GM23338 (cell line): ENCODE data around the gene TERT. TPM values are rescaled to one million over a fixed set of nuclear protein-coding genes. Genes with fewer than 3 reads are reported as not detected.

ENCODE experiments used
- ATAC-seq: fragments of 200-7000 bp; cut with Tn5 transposase; 3 replicates; pipeline ENCODE4 v1.9.1; 2020
- DNase-seq: peaks from one replicate; pipeline ENCODE4 v3.0.0-alpha.2; 2015; ENCODE audit warnings: low spot score
- H2AFZ ChIP-seq: fragments of 200-600 bp; sonication (generic); 2 replicates; pipeline ENCODE4 v1.8.0; 2016; ENCODE audit warnings: antibody characterized with exemption, mild to moderate bottlenecking, moderate library complexity
- H3F3A ChIP-seq: fragments of 200-600 bp; sonication (generic); replicated peaks from 2 replicates; pipeline ENCODE4 v1.8.0; 2017; ENCODE audit warnings: antibody characterized with exemption, mixed run types, low read depth
- H3K27ac ChIP-seq: fragments of 200-600 bp; sonication (generic); 2 replicates; pipeline ENCODE4 v1.6.1; 2016; ENCODE audit warnings: low read depth
- H3K27me3 ChIP-seq: fragments of 200-600 bp; sonication (generic); 2 replicates; pipeline ENCODE4 v1.8.0; 2016; ENCODE audit warnings: mild to moderate bottlenecking, mixed run types, moderate library complexity; ENCODE audit not compliant: insufficient read depth
- H3K36me3 ChIP-seq: fragments of 200-600 bp; sonication (generic); 2 replicates; pipeline ENCODE4 v1.8.0; 2016; ENCODE audit warnings: mild to moderate bottlenecking; ENCODE audit not compliant: insufficient read depth
- H3K4me1 ChIP-seq: fragments of 200-600 bp; sonication (generic); 2 replicates; pipeline ENCODE4 v1.8.0; 2016; ENCODE audit warnings: mild to moderate bottlenecking, moderate library complexity; ENCODE audit not compliant: insufficient read depth
- H3K4me2 ChIP-seq: fragments of 200-600 bp; sonication (generic); 2 replicates; pipeline ENCODE4 v1.7.1; 2017; ENCODE audit warnings: mixed run types
- H3K4me3 ChIP-seq: fragments of 200-600 bp; sonication (generic); 2 replicates; pipeline ENCODE4 v1.6.1; 2016; ENCODE audit warnings: mixed run types
- H3K79me2 ChIP-seq: fragments of 200-600 bp; sonication (generic); replicated peaks from 2 replicates; pipeline ENCODE4 v1.8.0; 2017; ENCODE audit warnings: mild to moderate bottlenecking; ENCODE audit not compliant: insufficient read depth
- H3K9me2 ChIP-seq: fragments of 200-600 bp; sonication (generic); 2 replicates; pipeline ENCODE4 v1.8.0; 2017; ENCODE audit not compliant: insufficient read depth
- H4K20me1 ChIP-seq: fragments of 200-600 bp; sonication (generic); replicated peaks from 2 replicates; pipeline ENCODE4 v1.8.0; 2017; ENCODE audit warnings: mild to moderate bottlenecking; ENCODE audit not compliant: insufficient read depth
- H3K27ac Mint-ChIP-seq: 2 replicates; pipeline ENCODE4 v1.8.0; 2020; ENCODE audit warnings: inconsistent platforms, mild to moderate bottlenecking, moderate library complexity, mixed read lengths
- H3K27me3 Mint-ChIP-seq: 3 replicates; pipeline ENCODE4 v1.8.0; 2022; ENCODE audit warnings: low read depth, mild to moderate bottlenecking, moderate library complexity, mixed read lengths, inconsistent platforms; ENCODE audit not compliant: insufficient read depth, poor library complexity
- H3K36me3 Mint-ChIP-seq: 3 replicates; pipeline ENCODE4 v1.8.0; 2021; ENCODE audit warnings: low read depth, mild to moderate bottlenecking, inconsistent platforms, moderate library complexity, mixed read lengths
- H3K4me1 Mint-ChIP-seq: 3 replicates; pipeline ENCODE4 v1.8.0; 2020; ENCODE audit warnings: mild to moderate bottlenecking, inconsistent platforms, mixed read lengths
- H3K4me3 Mint-ChIP-seq: 3 replicates; pipeline ENCODE4 v1.8.0; 2021; ENCODE audit warnings: moderate library complexity, mild to moderate bottlenecking, inconsistent platforms, mixed read lengths
- H3K9me3 Mint-ChIP-seq: 3 replicates; pipeline ENCODE4 v1.8.0; 2020; ENCODE audit warnings: moderate library complexity, mild to moderate bottlenecking, inconsistent platforms, mixed read lengths
- CREB1 ChIP-seq: fragments of 250-450 bp; sonication (Bioruptor Pico); IDR thresholded peaks from 2 replicates; pipeline ENCODE4 v1.5.0; 2020; ENCODE audit warnings: low read depth, mild to moderate bottlenecking, moderate library complexity
- CTCF ChIP-seq, 2 experiments: fragments of 200-600 bp in 1 of 2; sonication (generic) in 1 of 2; conservative IDR thresholded peaks; 2 replicates each; pipeline versions ENCODE4 v1.5.1 to v1.6.1; 2016 to 2017; ENCODE audit warnings: antibody characterized with exemption in 2 of 2, low read depth in 2 of 2, mild to moderate bottlenecking in 2 of 2, moderate library complexity in 1 of 2
- EZH2 ChIP-seq: fragments of 200-600 bp; sonication (generic); IDR thresholded peaks from one replicate; pipeline ENCODE4 v1.8.0; 2017; ENCODE audit warnings: antibody characterized with exemption, mild to moderate bottlenecking, low read depth; ENCODE audit not compliant: unreplicated experiment
- JUNB ChIP-seq: IDR thresholded peaks from one replicate; pipeline ENCODE4 v1.6.1; 2016; ENCODE audit warnings: antibody characterized with exemption; ENCODE audit not compliant: unreplicated experiment
- POLR2AphosphoS5 ChIP-seq: IDR thresholded peaks from 2 replicates; pipeline ENCODE4 v1.6.1; 2016; ENCODE audit warnings: antibody characterized with exemption, low read depth
- STAT1 ChIP-seq: IDR thresholded peaks from one replicate; pipeline ENCODE4 v1.6.1; 2016; ENCODE audit warnings: antibody characterized with exemption; ENCODE audit not compliant: unreplicated experiment
- ZNF114 ChIP-seq: fragments of 250-450 bp; sonication (Bioruptor Pico); IDR thresholded peaks from 2 replicates; pipeline ENCODE4 v1.5.0; 2020; ENCODE audit warnings: mild to moderate bottlenecking, moderate library complexity
- ZNF331 ChIP-seq: fragments of 250-450 bp; sonication (Bioruptor Pico); IDR thresholded peaks from 2 replicates; pipeline ENCODE4 v1.5.0; 2020; ENCODE audit warnings: low read depth, mild to moderate bottlenecking, moderate library complexity
- polyA plus RNA-seq: library from polyadenylated mRNA; unstranded; fragments of >200 nt; fragmentation: Nextera tagmentation; extraction: Ambion mirVana; gene quantifications from 2 replicates; pipeline ENCODE4 v1.2.1, GENCODE V29; 2016
- total RNA-seq: library from RNA; depleted of rRNA; stranded (reverse); fragments of >200 nt; shearing (Covaris generic); gene quantifications from 2 replicates; pipeline ENCODE4 v1.2.3, GENCODE V29; 2014
- TF ChIP-seq, protein P1 (sequence below): IDR thresholded peaks from one replicate; pipeline ENCODE4 v1.6.1; 2018; ENCODE audit warnings: antibody characterized with exemption; ENCODE audit not compliant: unreplicated experiment
- TF ChIP-seq, protein P2 (sequence below): IDR thresholded peaks from 2 replicates; pipeline ENCODE4 v1.6.1; 2016; ENCODE audit warnings: antibody characterized with exemption

Gene TERT
- total and polyA plus RNA-seq, 2 experiments from 2014 or later, result 9.8 to 46.4 TPM

DNA sequence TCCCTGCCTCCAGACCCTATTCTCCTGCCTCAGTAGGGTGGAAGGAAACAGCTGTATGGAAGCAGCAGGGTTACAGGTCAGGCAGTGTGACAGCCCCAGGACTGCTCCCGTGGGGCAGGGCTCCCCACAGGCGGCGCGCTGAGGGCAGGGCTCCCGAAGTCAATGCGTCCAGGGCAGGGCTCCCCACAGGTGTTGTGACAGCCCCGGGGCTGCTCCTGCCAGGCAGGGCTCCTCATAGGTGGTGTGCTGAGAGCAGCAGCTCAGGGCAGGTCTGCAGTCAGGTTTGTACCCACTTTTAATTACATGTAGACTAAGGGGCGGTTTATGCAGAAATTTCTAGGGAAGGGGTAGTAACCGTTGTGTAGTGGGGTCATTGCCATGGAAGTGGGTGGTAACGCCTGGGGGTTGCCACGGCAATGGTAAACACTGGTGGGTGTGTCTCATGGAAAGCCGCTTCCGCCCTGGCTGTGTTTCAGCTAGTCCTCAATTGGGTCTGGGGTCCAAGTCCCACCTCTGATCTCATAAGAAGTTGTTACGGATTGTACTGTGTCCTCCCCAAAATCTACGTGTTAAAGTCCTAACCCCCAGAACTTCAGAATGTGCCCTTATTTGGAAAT lies 16.7 kb upstream of the TERT start (continued):
- no peak for TF ChIP-seq STAT1
- no peak for TF ChIP-seq EZH2
- TF ChIP-seq JUNB, result no peak
- TF ChIP-seq CREB1 (CRISPR knock-in tag), result no peak
- no peak for TF ChIP-seq ZNF331
- no peak for TF ChIP-seq POLR2AphosphoS5
- TF ChIP-seq, protein P1, sequence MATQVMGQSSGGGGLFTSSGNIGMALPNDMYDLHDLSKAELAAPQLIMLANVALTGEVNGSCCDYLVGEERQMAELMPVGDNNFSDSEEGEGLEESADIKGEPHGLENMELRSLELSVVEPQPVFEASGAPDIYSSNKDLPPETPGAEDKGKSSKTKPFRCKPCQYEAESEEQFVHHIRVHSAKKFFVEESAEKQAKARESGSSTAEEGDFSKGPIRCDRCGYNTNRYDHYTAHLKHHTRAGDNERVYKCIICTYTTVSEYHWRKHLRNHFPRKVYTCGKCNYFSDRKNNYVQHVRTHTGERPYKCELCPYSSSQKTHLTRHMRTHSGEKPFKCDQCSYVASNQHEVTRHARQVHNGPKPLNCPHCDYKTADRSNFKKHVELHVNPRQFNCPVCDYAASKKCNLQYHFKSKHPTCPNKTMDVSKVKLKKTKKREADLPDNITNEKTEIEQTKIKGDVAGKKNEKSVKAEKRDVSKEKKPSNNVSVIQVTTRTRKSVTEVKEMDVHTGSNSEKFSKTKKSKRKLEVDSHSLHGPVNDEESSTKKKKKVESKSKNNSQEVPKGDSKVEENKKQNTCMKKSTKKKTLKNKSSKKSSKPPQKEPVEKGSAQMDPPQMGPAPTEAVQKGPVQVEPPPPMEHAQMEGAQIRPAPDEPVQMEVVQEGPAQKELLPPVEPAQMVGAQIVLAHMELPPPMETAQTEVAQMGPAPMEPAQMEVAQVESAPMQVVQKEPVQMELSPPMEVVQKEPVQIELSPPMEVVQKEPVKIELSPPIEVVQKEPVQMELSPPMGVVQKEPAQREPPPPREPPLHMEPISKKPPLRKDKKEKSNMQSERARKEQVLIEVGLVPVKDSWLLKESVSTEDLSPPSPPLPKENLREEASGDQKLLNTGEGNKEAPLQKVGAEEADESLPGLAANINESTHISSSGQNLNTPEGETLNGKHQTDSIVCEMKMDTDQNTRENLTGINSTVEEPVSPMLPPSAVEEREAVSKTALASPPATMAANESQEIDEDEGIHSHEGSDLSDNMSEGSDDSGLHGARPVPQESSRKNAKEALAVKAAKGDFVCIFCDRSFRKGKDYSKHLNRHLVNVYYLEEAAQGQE, result no peak
- TF ChIP-seq ZNF114 (CRISPR knock-in tag), result no peak
- no peak for TF ChIP-seq CTCF (conservative IDR thresholded peaks at IDR 0.05; ENCODE audit: low read depth in 2 of 2)

- H3K4me3 Mint-ChIP-seq, result no peak overlapping the region; the same call in 2 of the 3 replicates
- peaks cover 13% of the 10 kb centered on the region for H3K4me1 Mint-ChIP-seq
- H3K4me3 ChIP-seq, result no peak overlapping the region
- H3K27ac Mint-ChIP-seq, result no peak overlapping the region
- peaks cover 15% of the 10 kb centered on the region for H3K9me3 Mint-ChIP-seq
- H3K4me1 ChIP-seq, result peaks cover 4% of the 10 kb centered on the region
- H3K27ac ChIP-seq, result no peak overlapping the region
- no peaks in the 10 kb centered on the region for H4K20me1 ChIP-seq
- H3K4me2 ChIP-seq, result no peak overlapping the region
- H2AFZ ChIP-seq, result no peak overlapping the region
- H3K9me2 ChIP-seq, result 0 out of 2 replicates have a peak, but pooled peaks cover 2% of the 10 kb centered on the region
- ATAC-seq (no peak), DNase-seq (no peak)
- H3K79me2 ChIP-seq, result no peaks in the 10 kb centered on the region
- TF ChIP-seq, protein P2, sequence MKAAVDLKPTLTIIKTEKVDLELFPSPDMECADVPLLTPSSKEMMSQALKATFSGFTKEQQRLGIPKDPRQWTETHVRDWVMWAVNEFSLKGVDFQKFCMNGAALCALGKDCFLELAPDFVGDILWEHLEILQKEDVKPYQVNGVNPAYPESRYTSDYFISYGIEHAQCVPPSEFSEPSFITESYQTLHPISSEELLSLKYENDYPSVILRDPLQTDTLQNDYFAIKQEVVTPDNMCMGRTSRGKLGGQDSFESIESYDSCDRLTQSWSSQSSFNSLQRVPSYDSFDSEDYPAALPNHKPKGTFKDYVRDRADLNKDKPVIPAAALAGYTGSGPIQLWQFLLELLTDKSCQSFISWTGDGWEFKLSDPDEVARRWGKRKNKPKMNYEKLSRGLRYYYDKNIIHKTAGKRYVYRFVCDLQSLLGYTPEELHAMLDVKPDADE, result no peak
- no peaks in the 10 kb centered on the region for H3K27me3 ChIP-seq
- peaks cover 10% of the 10 kb centered on the region for H3K27me3 Mint-ChIP-seq
- no peaks in the 10 kb centered on the region for H3K36me3 ChIP-seq
- H3K36me3 Mint-ChIP-seq, result peaks cover 5% of the 10 kb centered on the region; the same call in 1 of the 3 replicates
- H3F3A ChIP-seq, result 0 out of 2 replicates have a peak, but pooled peaks cover 3% of the 10 kb centered on the region
These were observed 15.2 kb upstream of the TERT start for GRCh38 chr5:1310118-1310517.
